WTC11 (cell line): Measurements from ENCODE around the gene PLAC8.
"Not testable (repeated sequence)": the region's sequence is repeated elsewhere in the genome, so short reads cannot be mapped to it uniquely, and the experiment has no call there.

ENCODE experiments used
- CBFB ChIP-seq: sonication (generic); formaldehyde crosslinking; IDR thresholded peaks from 2 replicates; pipeline ENCODE4 v1.8.1; 2022; ENCODE audit warnings: mild to moderate bottlenecking, low read depth, missing genetic modification reagents
- CREB1 ChIP-seq: sonication (generic); formaldehyde crosslinking; IDR thresholded peaks from 2 replicates; pipeline ENCODE4 v1.8.0; 2023; ENCODE audit warnings: mild to moderate bottlenecking, missing genetic modification reagents
- CTCF ChIP-seq: fragments of 200-600 bp; IDR thresholded peaks from 2 replicates; pipeline ENCODE4 v1.8.0; 2022; ENCODE audit warnings: antibody characterized with exemption
- E2F4 ChIP-seq: sonication (generic); formaldehyde crosslinking; IDR thresholded peaks from 2 replicates; pipeline ENCODE4 v1.8.1; 2022; ENCODE audit warnings: low read depth, mild to moderate bottlenecking, moderate library complexity, missing genetic modification reagents, borderline replicate concordance
- FOXJ3 ChIP-seq: sonication (generic); formaldehyde crosslinking; IDR thresholded peaks from 2 replicates; pipeline ENCODE4 v1.9.0; 2021; ENCODE audit warnings: missing genetic modification reagents, mild to moderate bottlenecking, borderline replicate concordance
- JUN ChIP-seq: sonication (generic); formaldehyde crosslinking; IDR thresholded peaks from 2 replicates; pipeline ENCODE4 v1.8.0; 2023; ENCODE audit warnings: mild to moderate bottlenecking, missing genetic modification reagents
- NFYB ChIP-seq: sonication (generic); formaldehyde crosslinking; conservative IDR thresholded peaks from 2 replicates; pipeline ENCODE4 v1.8.0; 2022; ENCODE audit warnings: low read depth, missing genetic modification reagents
- NR2C2 ChIP-seq: sonication (generic); formaldehyde crosslinking; IDR thresholded peaks from 2 replicates; pipeline ENCODE4 v1.8.0; 2022; ENCODE audit warnings: mild to moderate bottlenecking, missing genetic modification reagents
- NR3C1 ChIP-seq: sonication (generic); formaldehyde crosslinking; conservative IDR thresholded peaks from 2 replicates; pipeline ENCODE4 v1.8.1; 2023; ENCODE audit warnings: low read depth, mild to moderate bottlenecking, missing genetic modification reagents
- PRDM15 ChIP-seq: sonication (generic); formaldehyde crosslinking; IDR thresholded peaks from 2 replicates; pipeline ENCODE4 v1.8.0; 2022; ENCODE audit warnings: missing genetic modification reagents
- ZBTB21 ChIP-seq: sonication (generic); formaldehyde crosslinking; IDR thresholded peaks from 2 replicates; pipeline ENCODE4 v1.8.1; 2023; ENCODE audit warnings: mild to moderate bottlenecking, missing genetic modification reagents, borderline replicate concordance
- ZNF138 ChIP-seq: sonication (generic); formaldehyde crosslinking; conservative IDR thresholded peaks from 2 replicates; pipeline ENCODE4 v1.8.1; 2022; ENCODE audit warnings: mild to moderate bottlenecking, moderate library complexity, missing genetic modification reagents
- ZNF396 ChIP-seq: fragments of 250-450 bp; sonication (Bioruptor Pico); IDR thresholded peaks from 2 replicates; pipeline ENCODE4 v1.8.0; 2021; ENCODE audit warnings: mild to moderate bottlenecking, moderate library complexity, borderline replicate concordance
- TF ChIP-seq, protein P1 (sequence below): sonication (generic); formaldehyde crosslinking; IDR thresholded peaks from 2 replicates; pipeline ENCODE4 v1.8.1; 2022; ENCODE audit warnings: mild to moderate bottlenecking, moderate library complexity, missing genetic modification reagents

DNA sequence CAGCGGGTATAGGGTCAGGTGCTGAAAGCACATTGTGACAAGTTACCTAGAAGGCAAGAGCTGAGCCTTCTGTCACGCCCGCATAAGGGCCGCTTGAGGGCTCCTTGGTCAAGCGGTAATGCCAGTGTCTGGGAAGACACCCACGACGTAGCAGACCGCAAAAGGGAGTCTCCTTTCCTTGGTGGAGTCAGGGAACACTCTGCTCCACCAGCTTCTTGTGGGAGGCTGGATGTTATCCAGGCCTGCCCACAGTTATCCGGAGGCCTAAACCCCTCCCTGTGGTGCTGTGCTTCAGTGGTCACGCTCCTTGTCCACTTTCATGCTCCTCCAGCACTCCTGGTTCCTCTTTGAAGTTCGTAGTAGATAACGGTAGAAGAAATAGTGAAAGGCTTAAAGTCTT lies 29.6 kb downstream of the PLAC8 start:
- TF ChIP-seq NR2C2; CTCF; E2F4 (CRISPR knock-in tag); CREB1 (CRISPR knock-in tag); ZNF138; NR3C1 (CRISPR knock-in tag); ZNF396 (CRISPR knock-in tag); JUN (CRISPR knock-in tag); NFYB; CBFB (CRISPR knock-in tag); PRDM15 (CRISPR knock-in tag); ZBTB21 (CRISPR knock-in tag); FOXJ3 (CRISPR knock-in tag): not testable (repeated sequence)
- TF ChIP-seq, protein P1, sequence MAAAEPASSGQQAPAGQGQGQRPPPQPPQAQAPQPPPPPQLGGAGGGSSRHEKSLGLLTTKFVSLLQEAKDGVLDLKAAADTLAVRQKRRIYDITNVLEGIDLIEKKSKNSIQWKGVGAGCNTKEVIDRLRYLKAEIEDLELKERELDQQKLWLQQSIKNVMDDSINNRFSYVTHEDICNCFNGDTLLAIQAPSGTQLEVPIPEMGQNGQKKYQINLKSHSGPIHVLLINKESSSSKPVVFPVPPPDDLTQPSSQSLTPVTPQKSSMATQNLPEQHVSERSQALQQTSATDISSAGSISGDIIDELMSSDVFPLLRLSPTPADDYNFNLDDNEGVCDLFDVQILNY: not testable (repeated sequence)
